Measurements from ENCODE around the gene ACKR2. TPM values are rescaled to one million over a fixed set of nuclear protein-coding genes. Genes with fewer than 3 reads are reported as not detected.

The ACKR2 gene
- total and polyA plus RNA-seq, 2 of the 13 experiments (the other 11 are each of a cell fraction or from before 2014, with no cell fraction given) = 1.1 to 1.9 TPM

DNA sequence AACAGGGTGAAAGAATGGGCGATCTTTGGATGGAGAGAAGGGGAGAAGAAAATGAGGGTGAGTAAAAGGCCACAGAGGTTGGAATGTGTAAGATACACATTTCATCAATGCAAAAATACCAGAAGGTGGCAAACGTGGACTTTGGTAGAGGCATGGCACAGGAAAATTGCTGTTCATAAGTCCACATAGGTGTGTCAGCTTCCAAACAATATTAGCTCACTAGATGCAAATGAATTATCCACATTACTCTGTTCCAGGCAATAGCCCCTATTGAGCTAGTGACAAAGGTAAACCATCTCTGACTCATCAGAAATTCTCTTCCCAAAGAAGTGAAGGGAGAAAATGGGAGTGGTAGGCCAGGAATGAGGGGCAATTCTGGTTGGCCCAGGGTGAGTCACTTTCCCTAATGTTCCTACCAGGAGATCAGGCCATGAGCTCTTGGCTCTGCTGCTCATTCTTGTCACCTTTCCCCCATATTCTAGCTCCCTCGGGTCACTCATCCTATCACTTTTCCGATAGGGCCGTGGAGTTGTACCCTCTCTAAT, 19.9 kb downstream of the ACKR2 start (continued):
- TF ChIP-seq HNF4A (CRISPR knock-in tag; IDR thresholded peaks at IDR 0.05) (peak; percentile 97), TCF12 (IDR thresholded peaks at IDR 0.05) (no peak), TCF12 (CRISPR knock-in tag; IDR thresholded peaks at IDR 0.05) (no peak), SRSF1 (optimal IDR thresholded peaks at IDR 0.05; ENCODE audit: low read depth, low read length) (no peak), MYC (CRISPR knock-in tag; IDR thresholded peaks at IDR 0.05; ENCODE audit: borderline replicate concordance) (no peak), ZXDC (CRISPR knock-in tag; IDR thresholded peaks at IDR 0.05) (no peak), ZNF879 (CRISPR knock-in tag; IDR thresholded peaks at IDR 0.05) (no peak), NFKBIZ (CRISPR knock-in tag; IDR thresholded peaks at IDR 0.05) (peak; percentile 90), CHD2 (IDR thresholded peaks at IDR 0.05; ENCODE audit: low read depth, low read length) (no peak), HMG20A (CRISPR knock-in tag; IDR thresholded peaks at IDR 0.05; ENCODE audit: borderline replicate concordance) (peak; percentile 60; the same call in 1 of the 2 replicates), DPF2 (CRISPR knock-in tag; IDR thresholded peaks at IDR 0.05; ENCODE audit: borderline replicate concordance, low read depth) (peak; percentile 69), ZNF44 (CRISPR knock-in tag; IDR thresholded peaks at IDR 0.05) (no peak), ZSCAN25 (CRISPR knock-in tag; IDR thresholded peaks at IDR 0.05) (no peak), ZNF780A (CRISPR knock-in tag; IDR thresholded peaks at IDR 0.05) (no peak), SYNCRIP (IDR thresholded peaks at IDR 0.05; ENCODE audit: insufficient read depth, low read depth, low read length) (no peak), POGZ (CRISPR knock-in tag; IDR thresholded peaks at IDR 0.05) (no peak), ZNF777 (CRISPR knock-in tag; IDR thresholded peaks at IDR 0.05) (no peak), ZNF567 (CRISPR knock-in tag; IDR thresholded peaks at IDR 0.05; ENCODE audit: borderline replicate concordance) (no peak), EZH2 (conservative IDR thresholded peaks at IDR 0.05; ENCODE audit: low read depth, low read length) (no peak), ZBTB49 (CRISPR knock-in tag; IDR thresholded peaks at IDR 0.05; ENCODE audit: borderline replicate concordance) (no peak), SP4 (CRISPR knock-in tag; IDR thresholded peaks at IDR 0.05) (no peak), ZNF101 (CRISPR knock-in tag; IDR thresholded peaks at IDR 0.05; ENCODE audit: borderline replicate concordance, low read depth) (no peak), ZNF121 (CRISPR knock-in tag; IDR thresholded peaks at IDR 0.05) (no peak), ZNF775 (CRISPR knock-in tag; IDR thresholded peaks at IDR 0.05; ENCODE audit: borderline replicate concordance) (peak; percentile 99), ARNT (IDR thresholded peaks at IDR 0.05) (no peak), HOXA7 (CRISPR knock-in tag; IDR thresholded peaks at IDR 0.05) (no peak), ZNF451 (CRISPR knock-in tag; IDR thresholded peaks at IDR 0.05) (no peak)
- TF ChIP-seq, protein P1, sequence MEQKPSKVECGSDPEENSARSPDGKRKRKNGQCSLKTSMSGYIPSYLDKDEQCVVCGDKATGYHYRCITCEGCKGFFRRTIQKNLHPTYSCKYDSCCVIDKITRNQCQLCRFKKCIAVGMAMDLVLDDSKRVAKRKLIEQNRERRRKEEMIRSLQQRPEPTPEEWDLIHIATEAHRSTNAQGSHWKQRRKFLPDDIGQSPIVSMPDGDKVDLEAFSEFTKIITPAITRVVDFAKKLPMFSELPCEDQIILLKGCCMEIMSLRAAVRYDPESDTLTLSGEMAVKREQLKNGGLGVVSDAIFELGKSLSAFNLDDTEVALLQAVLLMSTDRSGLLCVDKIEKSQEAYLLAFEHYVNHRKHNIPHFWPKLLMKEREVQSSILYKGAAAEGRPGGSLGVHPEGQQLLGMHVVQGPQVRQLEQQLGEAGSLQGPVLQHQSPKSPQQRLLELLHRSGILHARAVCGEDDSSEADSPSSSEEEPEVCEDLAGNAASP (CRISPR knock-in tag; IDR thresholded peaks at IDR 0.05; ENCODE audit: borderline replicate concordance) = no peak; the same call in 1 of the 2 replicates
